Thoracic aorta (tissue), 2 donors: ENCODE results near the gene KLHL3. TPM values are rescaled to one million over a fixed set of nuclear protein-coding genes. Genes with fewer than 3 reads are reported as not detected.

ENCODE experiments used
- ATAC-seq: fragments of 150-250 bp; one replicate; pipeline ENCODE4 v1.8.0; 2017; ENCODE audit warnings: low read depth; ENCODE audit not compliant: insufficient number of reproducible peaks, low FRiP score
- DNase-seq: peaks from one replicate; pipeline ENCODE4 v3.0.0-alpha.2; 2020; ENCODE audit warnings: low spot score
- H3K27ac ChIP-seq, 2 donors: fragments of 200-600 bp; sonication (generic); 1 replicate in 1 of 2; 2 replicates in 1 of 2; pipeline ENCODE4 v1.5.1; 2016; ENCODE audit warnings: mild to moderate bottlenecking in 2 of 2, moderate library complexity in 2 of 2
- H3K27me3 ChIP-seq: fragments of 200-600 bp; sonication (generic); replicated peaks from 2 replicates; pipeline ENCODE4 v1.6.0; 2016; ENCODE audit warnings: mild to moderate bottlenecking; ENCODE audit not compliant: insufficient read depth
- H3K36me3 ChIP-seq: fragments of 200-600 bp; sonication (generic); one replicate; pipeline ENCODE4 v1.5.1; 2016
- H3K4me1 ChIP-seq, 2 donors: fragments of 200-600 bp; sonication (generic); 1 replicate in 1 of 2; 2 replicates in 1 of 2; pipeline versions ENCODE4 v1.5.1 to v1.6.0; 2016; ENCODE audit warnings: low read depth in 2 of 2, mild to moderate bottlenecking in 1 of 2; ENCODE audit not compliant: control insufficient read depth in 1 of 2
- H3K4me3 ChIP-seq: fragments of 200-600 bp; sonication (generic); 2 replicates; pipeline ENCODE4 v1.5.1; 2016; ENCODE audit warnings: mild to moderate bottlenecking
- H3K9me3 ChIP-seq: fragments of 200-600 bp; sonication (generic); 2 replicates; pipeline ENCODE4 v1.5.1; 2016
- total RNA-seq, 2 donors: library from RNA; depleted of rRNA; stranded (reverse); fragments of >200 nt; gene quantifications; one replicate each; pipeline versions ENCODE4 v1.1.0 to v1.2.3, GENCODE V29; 2016
- TF ChIP-seq, protein P1 (sequence below): fragments of 200-600 bp; sonication (generic); IDR thresholded peaks from one replicate; pipeline ENCODE4 v1.5.1; 2019; ENCODE audit warnings: antibody characterized with exemption

Gene KLHL3
- total RNA-seq, 2 donors from 2014 or later, result 9.1 to 12.8 TPM

DNA sequence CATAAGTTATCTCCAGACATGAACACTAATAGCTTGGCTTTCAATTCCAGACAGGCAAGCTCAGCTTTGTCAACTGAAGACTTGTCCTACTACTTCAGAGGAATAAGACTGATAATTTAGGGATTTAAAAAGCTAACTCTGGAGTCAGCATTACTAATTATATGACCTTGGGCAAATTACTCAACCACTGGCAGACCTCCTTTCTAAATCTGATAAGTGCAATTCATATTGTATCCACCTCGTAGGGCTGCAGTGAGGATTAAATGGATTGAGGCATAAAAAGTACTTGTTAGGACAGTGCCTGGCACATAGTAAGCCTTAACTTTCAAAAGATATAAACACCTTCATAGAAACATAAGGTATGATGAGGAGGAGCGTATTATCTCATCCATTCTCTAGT, 104.4 kb downstream of the KLHL3 start:
- Histone ChIP-seq H3K9me3 (no peaks in the 10 kb centered on the region), H3K27me3 (no peaks in the 10 kb centered on the region), H3K4me1 (peaks cover 13 to 29% of the 10 kb centered on the region in 2 donors), H3K36me3 (no peaks in the 10 kb centered on the region), H3K4me3 (no peak overlapping the region), H3K27ac (peak overlapping the region; percentile 84 to 93)
- no peak for DNase-seq
- no peak for ATAC-seq
- TF ChIP-seq, protein P1, sequence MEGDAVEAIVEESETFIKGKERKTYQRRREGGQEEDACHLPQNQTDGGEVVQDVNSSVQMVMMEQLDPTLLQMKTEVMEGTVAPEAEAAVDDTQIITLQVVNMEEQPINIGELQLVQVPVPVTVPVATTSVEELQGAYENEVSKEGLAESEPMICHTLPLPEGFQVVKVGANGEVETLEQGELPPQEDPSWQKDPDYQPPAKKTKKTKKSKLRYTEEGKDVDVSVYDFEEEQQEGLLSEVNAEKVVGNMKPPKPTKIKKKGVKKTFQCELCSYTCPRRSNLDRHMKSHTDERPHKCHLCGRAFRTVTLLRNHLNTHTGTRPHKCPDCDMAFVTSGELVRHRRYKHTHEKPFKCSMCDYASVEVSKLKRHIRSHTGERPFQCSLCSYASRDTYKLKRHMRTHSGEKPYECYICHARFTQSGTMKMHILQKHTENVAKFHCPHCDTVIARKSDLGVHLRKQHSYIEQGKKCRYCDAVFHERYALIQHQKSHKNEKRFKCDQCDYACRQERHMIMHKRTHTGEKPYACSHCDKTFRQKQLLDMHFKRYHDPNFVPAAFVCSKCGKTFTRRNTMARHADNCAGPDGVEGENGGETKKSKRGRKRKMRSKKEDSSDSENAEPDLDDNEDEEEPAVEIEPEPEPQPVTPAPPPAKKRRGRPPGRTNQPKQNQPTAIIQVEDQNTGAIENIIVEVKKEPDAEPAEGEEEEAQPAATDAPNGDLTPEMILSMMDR, result no peak

DNA sequence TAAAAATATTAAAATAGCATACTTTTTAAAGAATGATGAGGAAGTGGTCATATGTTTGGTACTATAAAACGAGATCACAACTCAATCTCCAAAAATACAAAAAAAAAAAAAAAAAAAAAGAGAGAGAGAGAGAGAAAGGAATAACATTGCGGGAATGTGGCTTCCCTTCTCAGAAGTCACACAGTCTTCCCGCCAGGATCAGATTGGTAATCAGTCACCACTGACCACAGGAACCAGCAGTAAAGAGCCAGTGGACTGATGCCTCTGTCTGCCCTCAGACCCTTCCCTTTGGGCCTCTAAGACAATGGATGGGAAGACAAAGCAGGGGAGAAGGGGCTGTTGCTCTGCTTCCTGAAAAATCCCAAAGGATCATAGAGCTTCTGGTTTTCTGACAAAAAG, 104.9 kb downstream of the KLHL3 start:
- Histone ChIP-seq H3K27me3 (no peaks in the 10 kb centered on the region), H3K9me3 (no peaks in the 10 kb centered on the region), H3K27ac (peak overlapping the region; percentile 84 to 93), H3K4me3 (no peak overlapping the region), H3K4me1 (peaks cover 13 to 25% of the 10 kb centered on the region in 2 donors), H3K36me3 (no peaks in the 10 kb centered on the region)
- TF ChIP-seq, protein P1, result no peak
- DNase-seq (no peak), ATAC-seq (peak; percentile 46)

DNA sequence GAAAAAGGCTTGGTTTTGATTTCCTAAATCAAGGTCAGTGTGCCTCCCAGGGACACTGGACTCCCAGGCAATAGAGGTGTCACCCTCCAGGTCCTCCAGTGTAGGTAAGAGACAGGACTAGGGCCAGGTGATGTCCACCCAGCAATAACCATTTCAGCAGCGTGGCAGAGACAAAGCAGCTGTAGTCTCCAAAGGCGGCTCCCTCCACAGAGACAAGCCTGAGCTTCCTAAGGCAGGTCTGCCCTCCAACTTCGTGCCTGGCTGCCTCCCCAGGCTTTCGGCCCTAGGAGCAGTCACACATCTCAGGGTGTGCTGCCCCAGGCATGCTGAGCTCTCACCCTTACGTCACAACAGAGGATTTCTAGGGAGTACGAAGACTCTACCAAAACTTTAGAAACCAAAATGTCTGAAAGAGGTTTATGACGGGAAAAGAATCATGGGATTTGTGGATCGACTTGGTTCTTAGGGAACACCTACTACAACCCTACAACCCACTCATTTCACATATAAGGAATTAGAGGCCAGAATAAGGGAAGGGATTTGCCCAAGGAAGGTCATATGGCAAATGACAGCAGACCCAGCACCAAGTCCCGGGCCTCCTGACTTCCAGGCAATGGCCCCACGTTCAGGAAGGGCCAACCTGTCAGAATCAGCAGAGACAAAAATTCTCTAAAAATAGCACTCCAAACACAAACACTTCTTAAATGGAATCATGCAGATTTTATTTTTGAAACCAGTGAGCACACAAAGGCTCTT, 105.5 kb downstream of the KLHL3 start:
- Histone ChIP-seq H3K27ac (peak overlapping the region; percentile 84 to 93), H3K27me3 (no peaks in the 10 kb centered on the region), H3K36me3 (no peaks in the 10 kb centered on the region), H3K4me1 (peaks cover 13 to 20% of the 10 kb centered on the region in 2 donors), H3K9me3 (no peaks in the 10 kb centered on the region), H3K4me3 (peak overlapping the region; percentile 40)
- DNase-seq (no peak), ATAC-seq (peak; percentile 34)
- TF ChIP-seq, protein P1, result no peak

DNA sequence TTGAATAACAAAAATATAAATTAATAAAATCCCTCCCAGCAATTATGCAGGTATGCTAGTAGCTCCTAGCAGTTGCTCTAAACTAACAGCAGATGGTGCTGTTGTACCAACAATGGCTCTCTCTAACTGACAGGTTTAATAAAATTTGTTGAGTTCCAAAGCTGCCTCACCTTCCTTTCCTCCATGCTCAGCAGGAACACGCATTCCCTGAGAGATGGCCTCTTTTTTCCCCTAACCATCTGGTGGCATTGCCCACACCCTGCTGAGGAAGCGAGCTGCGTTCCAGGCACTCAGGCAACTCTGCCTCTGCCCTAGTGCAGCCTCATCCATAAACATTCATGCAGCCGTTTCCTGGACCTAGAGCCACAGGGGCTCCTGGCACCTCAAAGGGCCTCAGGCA, 106.2 kb downstream of the KLHL3 start:
- H3K9me3 ChIP-seq, result no peaks in the 10 kb centered on the region
- no peaks in the 10 kb centered on the region for H3K27me3 ChIP-seq
- peak; percentile 62 for ATAC-seq
- H3K36me3 ChIP-seq, result no peaks in the 10 kb centered on the region
- peak overlapping the region; percentile 84 to 93 for H3K27ac ChIP-seq
- TF ChIP-seq, protein P1, result peak; percentile 93
- peaks cover 13 to 20% of the 10 kb centered on the region in 2 donors for H3K4me1 ChIP-seq
- peak overlapping the region; percentile 40 for H3K4me3 ChIP-seq
- no peak for DNase-seq

DNA sequence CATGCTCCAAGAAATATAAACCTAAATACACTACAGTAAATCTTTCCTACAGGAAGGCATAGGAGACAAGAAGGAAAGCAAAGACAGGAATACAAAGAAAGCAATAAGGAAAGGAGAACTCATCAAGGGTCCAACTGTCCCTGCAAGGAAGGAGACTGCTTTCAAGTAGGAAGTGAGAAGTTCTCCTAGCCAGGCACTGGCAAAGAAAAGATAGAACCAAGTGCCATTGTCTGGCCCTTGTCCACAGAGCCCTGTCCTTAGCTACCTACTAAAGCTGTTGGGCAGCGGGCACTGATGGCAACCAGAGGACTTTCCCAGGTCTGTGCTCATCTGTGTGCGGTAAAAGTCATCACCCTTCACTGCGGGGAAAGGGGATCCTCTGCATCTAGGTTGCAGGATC, 108.2 kb downstream of the KLHL3 start:
- H3K27ac ChIP-seq, result no peak overlapping the region
- no peaks in the 10 kb centered on the region for H3K9me3 ChIP-seq
- no peak for DNase-seq
- TF ChIP-seq, protein P1, result no peak
- H3K36me3 ChIP-seq, result no peaks in the 10 kb centered on the region
- no peak overlapping the region for H3K4me3 ChIP-seq
- H3K4me1 ChIP-seq, result peaks cover 22 to 36% of the 10 kb centered on the region in 2 donors
- H3K27me3 ChIP-seq, result no peaks in the 10 kb centered on the region
- ATAC-seq, result no peak
